Measurements from ENCODE around the gene HBS1L. TPM values are rescaled to one million over a fixed set of nuclear protein-coding genes. Genes with fewer than 3 reads are reported as not detected.

HBS1L gene
- total RNA-seq, 1 experiment from 2014 or later, result 81.2 TPM

DNA sequence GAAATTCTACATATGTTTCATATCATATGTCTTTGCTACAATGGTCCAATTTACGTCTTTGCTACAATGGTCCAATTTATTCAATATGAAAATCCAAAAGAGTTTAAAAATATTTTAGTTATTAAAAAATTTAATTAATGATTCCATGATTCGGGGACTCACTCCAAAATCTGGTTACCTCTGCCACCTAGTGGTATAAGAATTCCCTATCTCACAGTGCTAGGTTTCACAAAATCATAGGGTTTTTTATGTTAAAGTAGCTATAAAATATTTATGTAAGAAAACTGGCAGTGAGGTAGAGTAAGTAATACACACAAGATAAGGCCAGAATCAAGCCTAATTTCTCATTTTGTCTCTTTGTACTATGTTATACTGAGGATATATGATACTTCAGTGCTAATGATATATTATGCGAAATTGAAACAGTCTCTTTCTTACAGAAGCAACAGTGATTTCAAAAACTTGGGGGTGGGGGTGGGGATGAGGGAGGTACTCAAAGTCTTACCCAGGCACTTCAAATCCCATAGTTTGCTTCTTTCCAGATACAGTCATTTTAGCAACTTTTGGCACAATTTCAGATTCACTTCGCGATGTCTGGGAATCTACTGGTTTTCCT is 52.3 kb downstream of the HBS1L start:
- no TSS peak for BruUV-seq (replicated peaks)
- Histone ChIP-seq H3K4me3 (ENCODE audit: low read depth, low read length) (no peak overlapping the region), H3K4me1 (no peaks in the 10 kb centered on the region), H3K9me3 (no peaks in the 10 kb centered on the region), H3K27me3 (replicated peaks; ENCODE audit: control insufficient read depth, insufficient read depth, low read length) (no peaks in the 10 kb centered on the region), H3K36me3 (ENCODE audit: control insufficient read depth, insufficient read depth, low read length) (no peaks in the 10 kb centered on the region)
- intact Hi-C loops (cut with micrococcal nuclease; ENCODE audit: unreplicated experiment), result no loop called here
- TF ChIP-seq CTCF (IDR thresholded peaks at IDR 0.05; ENCODE audit: insufficient read depth in 1 of 2, low read depth in 1 of 2, low read length in 1 of 2, severe bottlenecking in 1 of 2, unreplicated experiment in 1 of 2), result peak; percentile 48 to 51
- H3K4me1 Mint-ChIP-seq (ENCODE audit: low read depth, unreplicated experiment), result no peaks in the 10 kb centered on the region
- no peaks in the 10 kb centered on the region for H3K9me3 Mint-ChIP-seq (ENCODE audit: unreplicated experiment)
- H3K36me3 Mint-ChIP-seq (ENCODE audit: insufficient read depth, unreplicated experiment), result peaks cover 2% of the 10 kb centered on the region
- peak in 1 of 2 experiments; percentile 10 for DNase-seq
- H3K4me3 Mint-ChIP-seq (ENCODE audit: unreplicated experiment), result no peak overlapping the region
- no peak overlapping the region for H3K27ac Mint-ChIP-seq (ENCODE audit: unreplicated experiment)
- ChIA-PET CTCF (no interaction called here), POLR2A (no interaction called here)
- no peaks in the 10 kb centered on the region for H3K27me3 Mint-ChIP-seq (ENCODE audit: insufficient read depth, unreplicated experiment)

DNA sequence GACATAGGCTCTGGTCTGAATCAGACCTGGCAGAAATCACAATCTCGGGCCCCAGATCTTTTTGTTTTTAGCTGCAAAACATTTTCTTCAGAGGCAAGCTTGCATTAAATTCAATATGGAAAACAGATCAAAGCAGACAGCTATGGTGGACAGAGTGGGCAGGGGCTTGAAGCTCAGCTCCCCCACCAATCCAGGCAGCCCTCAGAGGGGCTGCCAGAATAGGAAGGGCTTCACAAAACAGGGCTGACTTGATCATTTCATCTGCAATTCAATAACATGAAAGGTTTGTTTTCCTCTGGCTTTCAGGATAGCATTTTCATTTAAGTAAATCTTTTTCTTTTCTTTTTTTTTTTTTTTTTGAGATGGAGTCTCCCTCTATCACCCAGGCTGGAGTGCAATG is 55.5 kb downstream of the HBS1L start:
- CTCF ChIA-PET, result no interaction called here
- intact Hi-C loops (cut with micrococcal nuclease; ENCODE audit: unreplicated experiment), result no loop called here
- H3K36me3 ChIP-seq (ENCODE audit: control insufficient read depth, insufficient read depth, low read length), result no peaks in the 10 kb centered on the region
- Mint-ChIP-seq H3K4me3 (ENCODE audit: unreplicated experiment) (no peak overlapping the region), H3K4me1 (ENCODE audit: low read depth, unreplicated experiment) (no peaks in the 10 kb centered on the region), H3K9me3 (ENCODE audit: unreplicated experiment) (no peaks in the 10 kb centered on the region), H3K27ac (ENCODE audit: unreplicated experiment) (no peak overlapping the region), H3K27me3 (ENCODE audit: insufficient read depth, unreplicated experiment) (no peaks in the 10 kb centered on the region), H3K36me3 (ENCODE audit: insufficient read depth, unreplicated experiment) (peaks cover 10% of the 10 kb centered on the region)
- BruUV-seq (replicated peaks), result no TSS peak
- no peaks in the 10 kb centered on the region for H3K4me1 ChIP-seq
- H3K4me3 ChIP-seq (ENCODE audit: low read depth, low read length), result no peak overlapping the region
- TF ChIP-seq CTCF (IDR thresholded peaks at IDR 0.05; ENCODE audit: insufficient read depth in 1 of 2, low read depth in 1 of 2, low read length in 1 of 2, severe bottlenecking in 1 of 2, unreplicated experiment in 1 of 2), result no peak
- H3K27me3 ChIP-seq (replicated peaks; ENCODE audit: control insufficient read depth, insufficient read depth, low read length), result no peaks in the 10 kb centered on the region
- no peaks in the 10 kb centered on the region for H3K9me3 ChIP-seq
- DNase-seq, result no peak
- POLR2A ChIA-PET, result no interaction called here

GRCh38 chr6:134997133-134997995 is 57.3 kb downstream of the HBS1L start:
- H3K9me3 ChIP-seq, result no peaks in the 10 kb centered on the region
- Mint-ChIP-seq H3K27me3 (ENCODE audit: insufficient read depth, unreplicated experiment) (no peaks in the 10 kb centered on the region), H3K9me3 (ENCODE audit: unreplicated experiment) (no peaks in the 10 kb centered on the region), H3K36me3 (ENCODE audit: insufficient read depth, unreplicated experiment) (peaks cover 10% of the 10 kb centered on the region), H3K4me1 (ENCODE audit: low read depth, unreplicated experiment) (no peaks in the 10 kb centered on the region), H3K4me3 (ENCODE audit: unreplicated experiment) (no peak overlapping the region), H3K27ac (ENCODE audit: unreplicated experiment) (no peak overlapping the region)
- BruUV-seq (replicated peaks), result no TSS peak
- no peaks in the 10 kb centered on the region for H3K4me1 ChIP-seq
- DNase-seq, result no peak
- H3K4me3 ChIP-seq (ENCODE audit: low read depth, low read length), result no peak overlapping the region
- intact Hi-C loops (cut with micrococcal nuclease; ENCODE audit: unreplicated experiment), result no loop called here
- POLR2A ChIA-PET, result no interaction called here
- H3K36me3 ChIP-seq (ENCODE audit: control insufficient read depth, insufficient read depth, low read length), result no peaks in the 10 kb centered on the region
- no peak for TF ChIP-seq CTCF (IDR thresholded peaks at IDR 0.05; ENCODE audit: insufficient read depth in 1 of 2, low read depth in 1 of 2, low read length in 1 of 2, severe bottlenecking in 1 of 2, unreplicated experiment in 1 of 2)
- CTCF ChIA-PET, result no interaction called here
- no peaks in the 10 kb centered on the region for H3K27me3 ChIP-seq (replicated peaks; ENCODE audit: control insufficient read depth, insufficient read depth, low read length)

All from Caco-2 (cell line).